SIG-M5 (cell line): ENCODE data around the gene SFT2D2.

Experiments
- DNase-seq: peaks from one replicate; lab custom pipeline; 2025; lab: John Stamatoyannopoulos, UW

SFT2D2 gene

DNA sequence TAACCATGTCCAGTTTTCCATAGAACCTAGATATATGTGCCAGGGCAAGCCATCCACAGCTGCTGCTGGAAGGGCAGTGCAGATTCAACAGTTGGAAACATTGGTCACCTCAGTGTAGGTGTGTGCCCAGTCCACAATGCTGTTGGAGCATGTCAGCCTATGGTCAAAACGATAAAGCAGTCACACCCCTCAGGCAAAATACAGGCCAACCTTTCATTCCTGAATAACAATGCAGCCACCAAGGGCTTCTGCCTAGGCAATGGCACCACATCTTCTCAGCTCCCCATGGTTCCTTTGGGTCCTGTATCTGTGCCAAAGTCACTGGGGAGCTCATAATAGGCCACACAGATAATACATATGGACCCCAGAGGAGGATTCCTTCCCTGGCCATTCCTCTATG, 39.8 kb downstream of the SFT2D2 start:
- no peak for DNase-seq

DNA sequence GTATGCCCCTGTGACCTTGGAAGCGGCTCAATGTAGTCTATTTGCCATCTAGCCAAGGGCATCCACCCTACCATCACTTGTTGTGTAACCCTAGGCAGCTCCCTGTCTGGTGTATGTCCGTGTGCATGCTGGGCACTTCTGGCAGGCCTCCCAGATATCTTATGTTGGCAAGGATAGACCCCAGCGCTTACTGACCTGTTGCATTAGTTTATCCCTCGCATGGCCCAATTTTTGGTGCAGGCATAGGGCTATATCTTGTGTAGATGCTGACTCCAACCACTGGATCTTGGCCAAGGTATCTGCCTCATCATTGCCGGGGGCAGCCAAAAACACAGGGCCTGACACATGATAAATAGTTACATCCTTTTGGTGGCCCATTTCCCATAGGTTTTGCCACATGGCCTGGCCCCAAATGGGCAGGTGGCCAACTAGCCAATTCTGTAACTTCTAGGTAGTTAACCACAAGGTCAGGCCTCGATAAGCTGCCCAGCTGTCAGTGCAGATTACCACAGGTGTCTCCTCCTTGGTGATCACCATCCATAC, 40.9 kb downstream of the SFT2D2 start:
- no peak for DNase-seq

DNA sequence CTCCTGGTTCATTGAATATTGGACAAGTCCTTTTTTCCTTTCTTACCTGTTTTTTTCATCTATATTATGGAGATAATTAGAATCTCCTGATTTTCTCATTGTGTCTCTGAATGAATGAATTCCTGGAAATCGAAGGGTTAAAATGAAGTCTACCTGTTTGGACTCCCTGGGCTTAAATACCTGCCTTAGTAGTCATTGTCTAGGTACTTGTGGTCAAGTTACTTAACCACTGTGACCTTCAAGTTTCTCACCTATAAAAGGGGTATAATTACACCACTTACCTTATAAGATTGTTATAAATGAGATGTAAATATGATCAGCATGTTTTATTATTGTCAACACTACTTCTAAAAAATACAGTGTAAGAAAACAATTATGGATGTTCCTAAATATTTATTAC, 45.8 kb downstream of the SFT2D2 start:
- no peak for DNase-seq

- no peak for DNase-seq
Measured at GRCh38 chr1:168273575-168273974, 47.8 kb downstream of the SFT2D2 start.

GRCh38 chr1:168279253-168279652, 53.4 kb downstream of the SFT2D2 start:
- no peak for DNase-seq

- no peak for DNase-seq
Measured at GRCh38 chr1:168280296-168280927, 54.6 kb downstream of the SFT2D2 start, which contains the start of gene TBX19. TSS of gene TBX19 (plus strand) at chr1:168280877. CDS start at chr1:168281091, 214 bp downstream.

- DNase-seq: no peak
Measured at GRCh38 chr1:168281603-168282325, 56.0 kb downstream of the SFT2D2 start.

GRCh38 chr1:168285521-168285790, 59.7 kb downstream of the SFT2D2 start:
- DNase-seq: no peak

- no peak for DNase-seq
Measured at GRCh38 chr1:168285971-168286927, 60.4 kb downstream of the SFT2D2 start.

DNA sequence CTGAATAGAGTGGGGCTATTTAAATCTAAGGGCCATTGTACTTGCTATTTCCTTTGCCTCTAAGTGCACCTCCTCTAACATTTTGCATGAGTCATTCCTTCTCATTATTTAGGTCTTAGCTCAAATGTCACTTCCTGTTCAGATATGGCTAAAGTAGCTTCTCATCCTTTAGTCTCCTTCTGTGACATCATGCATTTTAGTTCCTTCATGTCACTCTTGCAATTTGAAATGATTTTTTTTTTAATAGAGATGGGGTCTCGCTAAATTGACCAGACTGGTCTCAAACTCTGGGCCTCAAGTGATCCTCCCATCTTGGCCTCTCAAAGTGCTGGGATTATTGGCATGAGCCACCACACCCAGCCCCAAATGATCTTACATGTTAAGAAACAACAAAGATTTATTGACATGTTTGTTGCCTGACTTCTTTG, 61.4 kb downstream of the SFT2D2 start:
- no peak for DNase-seq

DNA sequence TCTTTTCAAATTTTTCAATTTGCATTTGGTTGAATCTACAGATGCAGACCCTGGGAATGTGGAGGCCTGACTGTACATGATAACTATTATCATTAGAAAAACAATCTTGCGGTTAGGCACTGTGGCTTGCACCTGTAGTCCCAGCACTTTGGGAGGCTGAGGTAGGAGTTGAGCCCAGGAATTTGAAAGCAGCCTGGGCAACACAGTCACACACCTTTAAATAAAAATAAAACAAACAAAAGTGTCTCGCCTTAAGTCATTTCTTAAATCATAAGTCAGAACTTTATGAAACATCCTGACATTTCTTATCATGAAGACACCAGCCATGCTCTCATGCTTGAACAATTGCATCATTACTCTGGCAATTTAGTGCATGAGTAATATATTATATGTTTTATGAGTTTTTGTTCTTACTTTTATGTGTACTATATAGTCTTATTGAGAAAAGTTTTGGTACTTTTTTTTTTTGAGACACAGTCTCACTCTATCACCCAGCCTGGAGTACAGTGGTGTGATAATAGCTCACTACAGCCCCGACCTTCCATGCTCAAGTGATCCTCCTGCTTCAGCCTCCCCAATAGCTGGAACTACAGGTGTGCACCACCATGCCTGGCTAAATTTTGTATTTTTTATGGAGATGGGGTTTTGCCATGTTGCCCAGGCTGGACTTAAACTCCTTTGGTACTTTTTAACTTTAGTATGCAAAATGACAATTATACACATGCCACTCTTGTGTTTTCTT, 62.7 kb downstream of the SFT2D2 start:
- no peak for DNase-seq

GRCh38 chr1:168291222-168291837, 65.5 kb downstream of the SFT2D2 start:
- DNase-seq: no peak

DNA sequence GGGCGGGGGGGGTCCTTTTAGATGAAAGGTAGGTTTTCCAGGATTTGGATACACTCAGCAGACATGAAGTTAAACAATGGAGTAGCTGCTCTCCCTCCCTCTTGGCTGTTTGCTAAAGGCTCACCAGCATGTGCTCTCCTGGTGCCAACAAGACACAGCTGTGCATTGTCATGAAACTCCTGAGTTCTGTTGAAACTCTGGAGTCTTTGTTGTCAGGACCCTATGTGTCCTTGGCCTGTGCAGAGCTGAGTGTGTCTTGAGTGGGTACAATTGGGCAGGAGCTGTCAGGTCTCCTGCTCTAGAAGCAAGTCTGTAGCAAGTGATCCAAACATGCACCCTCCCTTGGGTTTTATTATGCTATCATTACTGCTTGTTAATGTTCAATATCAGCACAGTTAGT, 67.6 kb downstream of the SFT2D2 start:
- DNase-seq: no peak

DNA sequence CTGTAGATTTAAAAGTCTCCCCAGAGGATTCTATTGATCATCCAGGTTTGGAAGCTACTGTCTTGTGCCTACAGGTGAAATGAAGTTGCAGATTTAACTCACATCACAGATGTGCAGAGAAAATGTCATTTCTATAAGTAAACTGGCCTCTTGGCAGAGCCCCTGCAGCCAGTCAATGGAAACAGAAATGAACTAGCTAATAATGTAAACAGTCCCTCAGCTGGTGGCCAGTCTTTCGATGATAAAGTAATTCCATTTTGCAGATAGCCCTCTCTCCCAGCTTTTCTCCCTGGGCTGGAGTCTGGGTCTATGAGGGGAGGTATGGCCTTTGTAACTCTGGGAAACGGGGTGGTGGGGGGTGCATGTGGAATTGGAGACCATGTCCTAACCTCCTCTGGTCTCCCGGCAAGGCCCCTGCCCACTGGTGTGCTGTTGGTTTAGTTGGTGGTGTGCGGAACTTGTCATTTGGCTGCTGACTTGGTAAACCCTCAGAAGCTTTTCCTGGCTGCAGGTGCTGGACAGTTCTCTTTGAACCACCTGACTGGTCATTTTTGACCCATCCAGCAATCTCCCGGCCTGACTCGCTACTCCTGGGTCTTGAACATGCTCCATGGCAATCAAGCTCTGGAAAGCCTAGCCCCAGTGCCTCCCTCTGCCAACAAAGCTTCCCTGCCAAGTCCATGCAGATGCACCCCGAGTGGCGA, 69.8 kb downstream of the SFT2D2 start:
- no peak for DNase-seq

DNA sequence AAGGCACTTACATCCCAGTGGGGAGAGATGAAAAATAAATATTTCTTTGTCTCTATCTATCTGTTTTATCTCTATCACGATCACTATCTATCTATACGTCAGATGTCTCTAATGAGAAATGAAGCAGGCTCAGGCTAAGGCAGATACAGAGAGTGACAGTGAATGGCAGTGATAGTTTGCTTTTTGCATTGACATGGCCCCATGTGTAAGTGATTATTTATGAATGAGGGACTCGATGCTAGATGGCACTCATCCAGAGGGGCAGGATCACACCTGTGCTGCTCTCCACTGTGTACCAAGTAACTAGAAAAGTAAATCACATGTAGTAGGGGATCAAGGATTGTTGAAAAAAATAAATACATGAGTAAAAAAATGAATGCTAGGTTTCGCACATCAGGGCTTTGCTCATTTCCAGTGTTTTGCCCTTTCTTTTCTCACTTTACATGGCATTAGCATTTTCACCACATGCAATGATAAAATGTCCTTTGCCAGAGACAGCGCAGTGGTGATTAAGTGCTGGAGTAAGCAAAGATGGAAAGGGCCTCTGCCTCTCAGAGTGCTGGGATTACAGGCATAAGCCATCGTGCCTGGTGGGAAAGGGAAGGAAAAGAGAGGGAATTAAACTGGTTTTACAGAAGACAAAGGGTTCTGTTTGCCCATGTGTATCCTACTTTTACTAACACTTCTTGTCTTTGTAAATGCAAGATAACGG, 71.4 kb downstream of the SFT2D2 start:
- DNase-seq: no peak

- DNase-seq: no peak
Measured at GRCh38 chr1:168298446-168298845, 72.6 kb downstream of the SFT2D2 start.

DNA sequence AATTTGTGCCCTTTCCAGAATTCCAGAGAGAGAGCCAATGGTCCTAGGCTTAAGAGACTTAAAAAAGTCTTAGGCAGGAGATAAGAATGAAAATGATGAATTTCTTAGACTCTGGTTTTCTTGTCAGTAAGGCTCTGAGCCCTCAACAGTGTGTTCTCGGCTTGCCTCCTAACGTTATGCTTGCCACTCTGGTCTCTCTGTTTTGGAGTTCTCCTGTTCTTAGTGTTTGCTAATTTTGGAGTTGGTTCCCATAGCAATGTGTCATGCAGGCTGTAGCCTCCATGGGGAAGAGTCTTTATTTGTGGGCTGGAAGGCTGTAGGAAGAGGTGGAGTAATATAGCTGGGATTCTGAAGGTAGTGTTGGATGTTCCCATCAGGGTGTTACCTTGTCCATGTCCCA, 74.8 kb downstream of the SFT2D2 start:
- no peak for DNase-seq

- no peak for DNase-seq
Measured at GRCh38 chr1:168301664-168302320, 76.0 kb downstream of the SFT2D2 start.
